ENCODE measurements around the gene VPS36.
"Not testable (repeated sequence)": the region's sequence is repeated elsewhere in the genome, so short reads cannot be mapped to it uniquely, and the experiment has no call there.

Gene VPS36

DNA sequence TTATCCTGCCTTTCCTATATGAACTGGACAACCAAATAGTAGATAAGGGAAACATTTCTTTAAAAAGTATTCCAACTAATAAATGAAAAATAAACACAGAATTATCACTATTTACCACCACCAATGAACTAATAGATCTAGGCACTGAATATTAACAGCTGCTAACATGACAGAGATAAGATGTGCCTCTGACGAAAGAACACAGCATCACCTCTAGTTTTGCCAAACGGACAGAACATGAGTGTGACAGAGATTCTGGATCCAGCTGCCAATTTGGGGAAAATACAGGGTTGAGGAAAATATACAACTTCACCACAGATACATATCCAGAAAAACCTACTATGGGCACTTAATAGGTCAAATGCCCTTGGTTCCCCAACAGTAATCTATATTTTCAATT lies 18.0 kb downstream of the VPS36 start:
- no peak for DNase-seq

DNA sequence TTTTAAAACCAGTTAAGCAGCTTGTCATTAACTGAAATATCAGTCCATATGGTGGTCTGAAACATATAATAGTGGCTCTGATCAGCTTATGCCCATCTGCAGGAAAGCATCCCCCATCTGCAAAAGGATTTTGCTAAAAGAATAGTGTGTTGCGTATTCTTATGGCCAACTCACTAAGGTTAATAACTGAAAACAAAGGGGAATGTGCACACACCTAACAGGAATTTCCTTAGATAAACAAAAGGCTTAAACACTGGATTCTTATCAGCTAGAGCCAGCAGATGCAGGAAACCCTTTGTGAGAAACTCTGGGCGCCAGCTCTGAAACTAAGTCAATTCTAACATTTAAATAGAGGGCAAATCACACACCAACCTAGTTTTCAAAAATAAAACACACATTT lies 22.1 kb downstream of the VPS36 start:
- peak; percentile 13 for DNase-seq

DNA sequence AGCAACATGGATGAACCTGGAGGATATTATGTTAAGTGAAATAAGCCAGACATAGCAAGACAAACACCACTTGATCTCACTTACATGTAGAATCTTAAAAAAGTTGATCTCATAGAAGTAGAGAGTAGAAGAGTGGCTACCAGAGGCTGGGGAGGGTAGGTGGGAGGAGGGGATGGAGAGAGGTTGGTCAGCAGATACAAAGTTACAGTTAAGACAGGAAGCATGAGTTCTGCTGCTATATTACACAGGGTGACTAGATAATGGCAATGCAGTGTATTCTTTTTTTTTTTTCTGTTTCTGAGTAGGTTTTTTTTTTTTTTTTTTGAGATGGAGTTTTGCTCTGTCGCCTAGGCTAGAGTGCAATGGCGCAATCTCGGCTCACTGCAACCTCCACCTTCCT lies 29.2 kb downstream of the VPS36 start:
- no peak for DNase-seq

DNA sequence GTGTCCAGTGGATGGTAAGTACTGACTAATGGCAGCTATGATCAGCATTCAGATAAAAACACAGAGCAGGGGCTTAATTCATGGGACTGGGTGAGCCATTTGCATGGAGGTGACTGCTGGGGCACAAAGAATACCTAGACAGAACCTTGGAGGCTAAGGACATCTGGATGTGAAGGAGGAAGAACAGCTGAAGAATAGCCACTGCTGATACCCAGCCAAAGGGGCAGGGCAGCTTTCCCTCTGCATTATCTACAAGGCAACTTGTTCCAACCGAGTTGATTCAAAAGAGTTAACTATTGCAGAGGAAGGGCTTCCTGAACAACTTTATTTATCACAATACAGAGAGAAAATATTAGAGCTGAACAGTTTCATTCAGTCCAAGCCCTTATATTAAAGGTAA lies 31.4 kb downstream of the VPS36 start:
- DNase-seq = no peak

DNA sequence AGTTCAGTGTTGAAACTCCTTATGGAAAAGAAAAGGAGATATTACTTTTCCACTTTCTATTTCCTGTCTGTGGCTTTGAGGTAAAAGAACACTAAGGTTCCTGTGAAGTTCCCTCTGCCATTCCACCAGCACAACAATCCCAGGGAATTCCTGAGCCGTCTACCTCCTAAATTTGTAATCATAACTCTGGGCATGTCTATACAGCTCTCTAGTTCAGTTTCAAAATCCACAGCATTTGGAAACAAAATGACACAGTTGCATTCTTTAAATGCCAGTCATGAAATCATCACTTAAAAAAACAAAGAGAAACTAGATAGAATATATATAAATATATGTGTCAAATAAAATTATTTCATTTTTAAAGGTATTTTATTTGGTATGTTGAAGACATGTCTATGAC lies 35.5 kb downstream of the VPS36 start:
- no peak for DNase-seq

DNA sequence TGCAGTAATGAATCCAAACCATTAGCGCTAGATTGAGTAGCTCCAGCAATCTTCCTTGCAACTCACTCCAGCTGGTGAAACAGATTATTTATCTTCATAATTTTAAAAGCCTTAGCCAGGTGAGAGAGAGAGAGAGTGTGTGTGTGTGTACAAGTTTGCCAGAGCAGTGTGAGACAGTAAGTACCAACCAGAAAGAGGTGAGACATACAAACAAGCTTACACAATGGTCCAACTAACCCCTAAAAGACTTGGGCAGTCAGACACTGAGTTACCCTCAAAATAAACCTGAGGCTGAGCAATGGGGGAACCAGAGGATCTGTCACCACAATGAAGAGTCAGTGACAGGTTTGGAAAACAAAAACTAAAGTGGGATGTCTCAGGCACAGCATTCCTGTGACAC lies 36.4 kb downstream of the VPS36 start:
- DNase-seq = no peak

DNA sequence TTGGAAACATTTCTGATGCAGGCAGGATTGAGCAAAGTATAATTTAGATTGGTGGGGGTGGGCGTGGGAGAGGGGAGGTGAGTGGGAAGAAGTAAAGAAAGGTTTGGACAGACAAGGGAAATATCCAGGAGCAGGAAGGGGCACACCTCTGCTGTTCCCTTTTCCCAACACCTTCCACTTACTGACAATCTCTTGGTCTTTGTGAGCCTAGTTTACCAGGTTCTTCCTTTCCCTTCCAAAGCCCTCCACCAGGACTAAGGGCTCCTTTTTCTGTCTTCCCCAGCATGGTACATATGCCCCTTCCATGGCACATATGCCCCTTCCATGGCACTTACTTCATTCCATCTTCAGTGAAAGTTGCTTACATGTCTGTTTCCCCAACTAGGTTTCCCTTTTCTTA lies 38.3 kb downstream of the VPS36 start:
- no peak for DNase-seq

DNA sequence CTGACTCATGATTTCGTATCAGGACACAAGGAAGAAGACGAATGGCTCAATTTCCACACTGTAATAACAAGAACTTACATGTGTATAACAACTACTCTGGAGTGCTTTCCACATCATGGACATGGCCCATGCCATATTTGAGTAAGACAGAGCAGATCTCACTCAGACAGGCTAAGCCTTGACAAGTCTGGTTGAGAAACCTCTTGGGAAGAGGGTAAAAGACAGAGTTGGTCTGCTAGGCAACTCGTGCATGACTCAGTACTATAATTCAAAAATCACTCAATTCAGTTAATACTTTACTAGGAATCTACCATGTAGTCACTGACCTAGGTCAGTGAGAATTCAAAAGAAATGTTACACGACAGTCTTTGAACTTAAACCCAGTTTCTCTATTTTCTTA lies 38.8 kb downstream of the VPS36 start:
- no peak for DNase-seq

DNA sequence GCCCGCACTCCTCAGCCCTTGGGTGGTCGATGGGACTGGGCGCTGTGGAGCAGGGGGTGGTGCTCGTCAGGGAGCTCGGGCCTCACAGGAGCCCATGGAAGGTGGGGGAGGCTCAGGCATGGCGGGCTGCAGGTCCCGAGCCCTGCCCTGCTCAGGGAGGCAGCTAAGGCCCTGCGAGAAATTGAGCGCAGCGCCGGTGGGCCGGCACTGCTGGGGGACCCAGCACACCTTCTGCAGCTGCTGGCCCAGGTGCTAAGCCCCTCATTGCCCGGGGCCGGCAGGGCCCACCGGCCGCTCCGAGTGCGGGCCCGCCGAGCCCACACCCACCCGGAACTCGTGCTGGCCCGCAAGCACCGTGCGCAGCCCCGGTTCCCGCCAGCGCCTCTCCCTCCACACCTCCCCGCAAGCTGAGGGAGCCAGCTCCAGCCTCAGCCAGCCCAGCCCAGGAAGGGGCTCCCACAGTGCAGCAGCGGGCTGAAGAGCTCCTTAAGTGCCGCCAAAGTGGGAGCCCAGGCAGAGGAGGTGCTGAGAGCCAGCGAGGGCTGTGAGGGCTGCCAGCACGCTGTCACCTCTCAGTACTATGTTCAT lies 42.3 kb downstream of the VPS36 start:
- DNase-seq = not testable (repeated sequence)

DNA sequence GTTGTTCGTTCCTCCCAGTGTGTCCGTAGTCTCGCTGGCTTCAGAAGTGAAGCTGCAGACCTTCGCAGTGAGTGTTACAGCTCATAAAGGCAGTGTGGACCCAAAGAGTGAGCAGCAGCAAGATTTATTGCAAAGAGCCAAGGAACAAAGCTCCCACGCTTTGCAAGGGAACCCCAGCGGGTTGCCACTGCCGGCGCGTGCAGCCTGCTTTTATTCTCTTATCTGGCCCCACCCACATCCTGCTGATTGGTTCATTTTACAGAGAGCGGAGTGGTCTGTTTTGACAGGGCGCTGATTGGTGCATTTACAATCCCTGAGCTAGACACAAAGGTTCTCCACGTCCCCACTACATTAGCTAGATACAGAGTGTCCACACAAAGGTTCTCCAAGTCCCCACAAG lies 43.0 kb downstream of the VPS36 start:
- DNase-seq = not testable (repeated sequence)

DNA sequence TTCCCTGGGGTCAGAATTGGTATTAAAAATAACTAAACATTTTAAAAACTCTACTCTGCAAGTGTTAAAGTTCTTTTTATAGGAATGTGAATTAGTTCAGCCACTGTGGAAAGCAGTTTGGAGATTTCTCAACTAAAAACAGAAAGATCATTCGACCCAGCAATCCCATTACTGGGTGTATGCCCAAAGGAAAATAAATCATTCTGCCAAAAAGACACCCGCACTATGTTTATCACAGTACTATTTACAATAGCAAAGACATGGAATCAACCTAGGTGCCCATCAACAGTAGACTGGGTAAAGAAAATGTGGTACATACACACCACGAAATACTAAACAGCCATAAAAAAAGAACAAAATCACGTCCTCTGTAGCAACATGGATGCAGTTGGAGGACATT lies 43.8 kb downstream of the VPS36 start:
- no peak for DNase-seq

DNA sequence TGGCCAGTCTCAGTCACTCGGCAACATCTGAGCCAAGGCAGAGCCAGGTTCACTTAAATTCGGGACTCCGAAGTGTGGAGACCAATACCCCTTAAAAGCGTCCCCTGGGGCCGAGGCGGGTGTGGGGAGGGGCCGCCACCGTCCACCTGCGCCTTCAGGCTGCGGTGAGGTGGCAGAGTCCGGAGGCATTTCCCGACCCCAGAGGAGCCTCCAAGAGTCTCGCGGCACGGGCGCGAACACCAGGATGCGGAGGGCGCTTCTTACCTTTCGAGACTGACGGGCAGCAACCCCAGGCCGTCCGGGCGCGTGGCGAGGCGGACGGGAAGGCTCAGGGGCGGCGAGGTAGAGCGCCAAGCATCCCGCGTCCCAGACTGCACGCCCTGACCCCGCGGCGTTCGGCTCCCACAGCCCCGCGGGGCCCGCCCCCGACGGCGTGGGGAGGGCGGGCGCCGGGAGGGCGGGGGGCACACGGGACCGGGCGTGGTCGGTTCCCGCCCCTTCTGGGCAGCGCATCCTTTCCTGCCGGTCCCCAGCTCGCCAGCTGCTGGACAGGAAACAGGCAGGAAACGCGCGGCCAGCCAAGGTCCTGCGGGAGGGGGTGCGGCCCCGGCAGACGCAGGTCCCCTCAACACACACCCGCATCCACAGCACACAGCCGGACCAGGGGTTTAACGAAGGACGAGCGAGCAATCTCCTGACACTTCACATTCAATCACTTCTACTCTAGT lies 44.5 kb downstream of the VPS36 start, which contains the start of gene THSD1:
TSS of gene THSD1 (minus strand) at position 406 of the 728 bp plus-strand sequence. CDS start 3,572 bp downstream, outside the sequence.
- DNase-seq = no peak

DNA sequence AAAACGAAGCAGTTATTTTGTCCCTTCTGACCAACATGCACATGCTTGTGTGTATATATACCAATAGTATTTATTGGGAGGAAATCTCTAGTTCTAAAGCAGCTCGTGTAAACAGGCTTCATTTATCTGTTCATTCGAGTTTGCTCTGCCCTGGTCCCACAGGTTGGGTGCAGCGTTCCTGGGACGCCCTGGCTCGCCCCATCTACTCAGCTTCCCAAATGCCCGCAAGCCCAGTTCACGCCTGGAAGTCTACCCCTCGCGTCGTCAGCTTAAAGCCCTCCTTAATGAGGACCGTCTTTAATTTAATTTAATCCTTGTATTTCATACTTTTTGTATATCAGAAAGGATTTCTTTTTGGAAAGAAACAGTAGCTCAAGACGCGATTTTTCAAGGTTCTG lies 45.1 kb downstream of the VPS36 start:
- no peak for DNase-seq

DNA sequence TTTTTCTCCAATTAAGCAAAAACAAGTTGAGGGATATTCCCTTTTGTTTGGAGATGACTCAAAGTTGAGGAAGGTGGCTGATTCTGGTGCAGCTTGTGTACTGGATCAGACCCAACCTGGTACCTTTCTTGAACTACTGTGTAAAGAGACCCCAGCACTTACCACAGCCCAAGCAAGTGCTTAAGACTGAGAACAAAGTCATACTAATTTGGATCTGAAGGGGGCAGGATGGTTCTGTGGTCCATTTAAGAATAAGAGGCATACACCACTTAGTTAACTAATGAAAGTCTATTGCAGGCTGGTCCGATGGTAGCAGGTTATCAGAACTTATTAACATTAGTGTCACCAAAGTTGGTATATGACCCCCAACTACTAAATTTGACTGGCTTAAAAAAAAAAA lies 50.7 kb downstream of the VPS36 start:
- no peak for DNase-seq

DNA sequence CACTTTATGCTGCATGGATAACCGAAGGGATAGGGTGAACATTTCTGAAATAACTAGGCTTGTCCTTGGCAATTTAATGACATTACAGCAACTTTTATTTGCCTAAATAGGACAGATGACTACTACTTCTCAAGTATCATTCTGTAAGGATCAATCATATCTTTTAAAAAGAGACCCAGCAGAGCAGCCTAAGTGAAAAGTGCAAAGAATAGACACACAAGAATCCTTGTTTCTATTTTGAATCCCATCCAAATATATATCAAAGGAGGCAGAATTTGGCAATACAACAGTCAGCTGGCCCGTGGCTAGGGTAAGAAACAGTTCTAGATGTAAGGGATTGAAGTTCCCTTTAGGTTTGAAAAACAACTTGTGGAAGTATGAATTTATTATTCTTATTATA lies 51.4 kb downstream of the VPS36 start:
- DNase-seq = no peak

DNA sequence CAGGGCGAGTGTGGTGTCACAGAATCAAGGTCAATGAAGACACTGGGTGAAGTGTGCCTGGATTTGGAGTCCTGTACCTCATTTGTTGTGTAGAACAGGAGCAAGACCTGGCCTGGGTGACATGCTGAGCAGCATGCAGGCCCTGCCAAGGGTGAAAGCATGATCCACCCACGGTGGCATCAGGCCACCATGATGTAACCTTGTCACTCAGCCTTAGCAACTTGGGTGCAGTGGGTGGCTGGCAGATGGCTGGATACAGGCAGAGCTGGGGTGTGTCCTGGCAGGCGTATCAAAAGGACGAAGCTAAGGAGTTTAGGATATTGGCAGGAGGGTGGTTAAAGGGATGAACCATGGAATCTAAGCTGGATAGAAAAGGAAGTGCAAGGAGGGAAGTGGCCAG lies 54.7 kb downstream of the VPS36 start:
- DNase-seq = no peak

DNA sequence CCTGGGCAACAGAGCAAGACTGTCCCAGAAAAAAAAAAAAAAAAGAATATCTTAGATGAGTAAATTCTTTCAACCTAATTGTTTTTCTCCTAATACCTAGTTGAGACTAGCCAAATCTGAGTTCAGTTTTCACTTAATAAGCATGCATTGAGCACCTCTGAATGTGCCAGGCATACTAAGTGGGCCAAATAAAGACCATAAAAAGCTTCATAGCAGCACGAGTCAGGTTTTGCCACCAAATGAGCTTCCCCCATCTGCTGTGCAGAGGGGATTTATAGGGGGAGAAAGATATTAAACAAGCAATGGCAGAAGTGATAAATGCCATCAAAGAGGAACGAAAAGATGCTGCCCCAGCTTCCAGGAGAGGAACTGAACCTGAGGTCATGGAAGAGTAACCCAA lies 55.8 kb downstream of the VPS36 start:
- DNase-seq = no peak

DNA sequence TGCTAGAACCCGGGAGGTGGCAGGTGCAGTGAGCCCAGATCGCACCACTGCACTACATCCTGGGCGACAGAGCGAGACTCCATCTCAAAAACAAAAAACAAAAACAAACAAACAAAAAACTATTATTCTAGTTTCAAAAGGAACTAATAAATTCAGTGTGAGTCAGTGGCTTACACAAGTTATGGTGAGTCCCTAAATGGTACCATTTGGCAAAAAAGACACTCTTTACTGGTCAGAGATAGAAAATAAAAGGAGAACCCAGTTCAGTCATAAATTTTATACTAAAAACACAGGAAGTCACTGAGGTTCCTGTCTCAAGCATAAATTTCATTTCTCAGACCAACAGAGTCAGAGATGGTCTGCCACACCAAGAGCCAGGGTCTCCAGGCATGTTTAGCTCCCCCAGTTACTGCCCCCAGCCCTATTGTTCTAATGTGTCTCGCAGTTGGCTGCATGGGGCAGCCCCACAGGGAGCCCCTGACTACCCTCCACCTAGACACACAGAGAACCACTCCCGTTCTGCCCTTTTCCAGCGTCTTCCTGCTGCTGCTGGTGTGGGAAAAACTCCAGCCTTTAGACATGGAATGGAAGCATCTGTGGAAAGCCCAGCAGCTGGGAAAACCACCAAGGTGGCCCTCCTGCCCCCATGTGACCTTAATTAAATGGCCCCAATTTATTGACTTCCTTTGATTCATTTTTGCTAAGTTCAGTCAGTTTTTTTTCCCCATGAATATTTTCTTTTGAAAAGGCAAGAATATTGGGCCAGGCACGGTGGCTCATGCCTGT lies 56.7 kb downstream of the VPS36 start:
- DNase-seq = no peak

DNA sequence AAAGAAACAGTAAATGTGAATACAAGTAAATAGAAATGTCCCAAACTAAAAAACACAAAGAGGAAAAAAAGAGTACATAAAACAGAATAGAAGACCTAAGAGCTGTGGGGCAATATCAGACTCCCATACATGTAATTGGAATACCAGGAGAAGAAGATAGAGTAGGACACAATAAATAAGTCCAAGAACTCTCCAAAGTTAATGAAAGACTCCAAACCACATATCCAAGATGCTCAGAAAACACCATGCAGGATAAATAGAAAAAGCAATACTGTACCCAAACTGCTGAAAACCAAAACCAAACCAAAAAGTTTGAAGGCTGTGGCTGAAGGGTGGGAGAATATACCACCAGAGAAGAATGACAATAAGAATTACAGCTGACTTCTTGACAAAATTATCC lies 62.7 kb downstream of the VPS36 start:
- no peak for DNase-seq

DNA sequence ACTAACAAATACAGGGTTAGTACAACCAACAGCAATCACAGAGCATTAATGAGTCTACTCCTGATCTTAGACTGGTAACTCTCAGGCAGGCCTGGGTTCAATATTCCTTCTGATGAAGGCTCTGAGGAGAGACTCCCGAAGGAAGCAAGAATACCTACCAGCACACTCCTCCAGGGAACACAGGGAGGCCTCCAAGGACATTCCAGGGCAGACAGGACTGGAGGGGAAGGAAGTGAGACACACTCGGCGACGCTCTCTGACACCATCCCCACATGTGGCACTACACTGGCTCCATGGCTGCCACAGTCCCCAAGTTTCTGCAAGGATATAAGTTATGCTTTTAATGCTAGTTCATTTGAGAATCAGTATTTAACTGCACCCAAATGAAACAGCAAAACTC lies 64.6 kb downstream of the VPS36 start:
- no peak for DNase-seq

DNA sequence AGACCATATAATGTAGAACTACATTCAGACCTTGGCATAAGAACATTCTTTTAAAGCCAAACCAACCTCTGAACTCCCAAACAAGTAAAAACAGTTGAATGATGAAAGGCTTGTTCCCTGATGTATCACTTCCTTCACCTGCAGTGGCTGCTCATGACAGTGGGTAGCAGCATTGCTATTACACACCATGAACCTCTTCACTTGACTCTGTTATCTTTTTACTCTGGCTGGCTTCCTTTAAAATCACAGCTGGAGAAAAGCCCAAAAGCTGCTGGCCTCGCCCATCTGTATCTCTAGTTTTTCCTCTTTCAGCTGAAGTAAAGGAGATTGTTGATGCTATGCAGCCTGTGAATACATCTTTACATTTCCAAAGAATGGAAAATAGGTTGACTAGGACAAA lies 67.1 kb downstream of the VPS36 start:
- DNase-seq = no peak

DNA sequence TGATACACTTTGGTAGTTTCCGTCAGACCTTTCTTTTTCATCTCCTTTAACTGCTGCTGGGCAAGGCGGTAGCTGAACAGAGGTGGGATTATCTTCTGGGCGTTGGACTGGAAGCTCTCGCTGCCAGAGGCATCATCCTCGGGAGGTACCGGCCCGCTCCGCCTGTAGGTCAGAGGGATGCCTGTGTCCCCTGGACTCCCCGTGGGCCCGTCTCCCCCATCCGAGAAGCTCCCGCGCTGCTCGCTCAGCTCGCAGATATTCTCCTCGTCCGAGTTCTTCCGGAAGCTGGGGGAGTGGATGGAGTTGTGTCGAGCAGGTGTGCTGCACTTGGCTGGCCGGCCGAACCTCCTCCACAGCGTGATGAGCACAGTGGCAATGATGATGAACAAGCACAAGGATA lies 72.1 kb downstream of the VPS36 start:
- no peak for DNase-seq

DNA sequence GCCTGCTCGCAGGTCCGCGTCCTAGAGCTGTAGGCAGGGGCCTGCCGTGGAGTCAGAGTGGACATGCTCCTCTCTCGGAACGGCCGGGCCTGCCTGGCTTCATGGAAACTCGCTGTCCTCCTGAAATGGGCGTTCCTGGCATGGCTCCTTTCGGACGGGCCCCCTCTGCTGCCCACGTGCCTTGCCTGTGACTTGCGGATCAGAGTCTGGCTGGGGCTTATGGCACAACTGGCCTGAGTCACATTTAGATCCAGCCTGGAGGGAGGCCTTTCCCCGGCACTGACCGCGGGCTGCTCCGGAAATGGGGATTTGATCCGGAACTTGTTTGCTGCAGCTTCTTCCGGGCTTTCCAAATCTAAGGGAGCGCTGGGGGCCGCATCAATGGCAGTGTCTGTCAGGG lies 72.5 kb downstream of the VPS36 start:
- no peak for DNase-seq

DNA sequence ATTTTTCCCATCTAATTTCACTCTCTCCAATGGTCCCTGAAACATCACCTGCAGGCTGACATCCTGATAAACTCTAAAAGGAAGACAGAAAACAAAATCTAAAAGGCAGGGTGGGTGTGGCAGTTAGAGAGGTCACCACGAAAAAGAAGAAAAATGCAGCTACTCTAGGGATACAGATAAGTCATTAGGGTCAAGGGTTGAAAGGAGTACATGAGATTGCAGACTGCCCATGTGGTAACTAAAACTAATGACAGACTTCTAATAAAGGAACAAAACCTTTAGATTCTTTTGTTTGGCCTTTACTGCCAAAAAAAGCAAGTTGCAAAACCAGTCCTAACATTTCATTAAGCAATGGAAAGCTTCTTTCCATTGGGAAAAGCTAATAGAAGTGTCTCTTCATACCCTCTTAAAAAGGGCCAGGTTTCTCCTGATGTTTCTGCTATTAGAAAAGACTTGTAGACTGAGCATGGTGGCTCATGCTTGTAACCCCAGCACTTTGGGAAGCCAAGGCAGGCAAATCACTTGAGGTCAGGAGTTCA lies 75.5 kb downstream of the VPS36 start:
- DNase-seq = no peak
